ENCODE data around the gene ENPP7. TPM values are rescaled to one million over a fixed set of nuclear protein-coding genes. Genes with fewer than 3 reads are reported as not detected.

Gene ENPP7
- total and polyA plus RNA-seq, 8 donors, result 5.0 TPM; not detected in 7

DNA sequence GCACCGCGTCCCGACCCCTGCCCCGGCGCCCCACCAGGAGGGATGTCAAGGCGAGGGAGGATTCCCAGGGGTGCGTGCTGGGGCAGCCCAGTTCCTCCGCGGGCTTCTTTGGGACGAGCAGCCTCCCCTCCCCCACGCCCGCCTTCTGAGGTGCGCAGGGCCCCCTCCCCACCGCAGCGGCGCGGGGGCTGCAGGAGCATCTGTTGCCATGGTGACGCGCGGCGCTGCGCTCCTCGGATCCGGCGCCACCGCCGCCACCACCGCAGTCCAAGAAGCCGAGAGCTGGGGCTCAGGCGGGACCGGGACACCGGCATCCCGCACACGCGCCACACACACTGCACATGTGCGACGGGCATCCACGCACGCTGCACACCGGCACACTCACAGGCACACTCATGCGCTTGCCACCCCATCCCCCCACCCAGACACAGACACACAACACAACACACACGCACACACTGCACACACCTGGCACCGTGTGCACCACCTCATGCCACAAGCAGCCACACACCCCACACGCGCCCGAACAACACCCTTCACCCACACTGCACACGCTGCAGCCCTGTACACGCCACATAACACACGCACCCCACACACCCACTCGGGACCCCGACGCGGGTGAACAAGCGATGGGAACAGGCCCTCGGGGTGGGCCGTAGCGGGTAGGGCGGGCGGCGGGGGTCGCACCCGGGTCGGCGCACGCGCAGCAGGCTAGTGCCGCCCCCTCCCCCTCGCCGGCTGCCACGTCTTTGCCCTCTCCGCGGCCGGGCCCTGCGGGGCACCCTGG lies 17.0 kb downstream of the ENPP7 start:
- Histone ChIP-seq H3K4me1 (peaks cover 0 to 20% (median 16%) of the 10 kb centered on the region in 4 donors), H3K9me3 (no peaks in the 10 kb centered on the region), H3K36me3 (no peaks in the 10 kb centered on the region), H3K4me3 (no peak overlapping the region), H3K27ac (no peak overlapping the region), H3K27me3 (peaks cover 18 to 93% (median 62%) of the 10 kb centered on the region in 3 donors)
- peak in 1 of 2 donors; percentile 65 for DNase-seq
- TF ChIP-seq POLR2AphosphoS5 (IDR thresholded peaks at IDR 0.05), result no peak
- TF ChIP-seq, protein P1, sequence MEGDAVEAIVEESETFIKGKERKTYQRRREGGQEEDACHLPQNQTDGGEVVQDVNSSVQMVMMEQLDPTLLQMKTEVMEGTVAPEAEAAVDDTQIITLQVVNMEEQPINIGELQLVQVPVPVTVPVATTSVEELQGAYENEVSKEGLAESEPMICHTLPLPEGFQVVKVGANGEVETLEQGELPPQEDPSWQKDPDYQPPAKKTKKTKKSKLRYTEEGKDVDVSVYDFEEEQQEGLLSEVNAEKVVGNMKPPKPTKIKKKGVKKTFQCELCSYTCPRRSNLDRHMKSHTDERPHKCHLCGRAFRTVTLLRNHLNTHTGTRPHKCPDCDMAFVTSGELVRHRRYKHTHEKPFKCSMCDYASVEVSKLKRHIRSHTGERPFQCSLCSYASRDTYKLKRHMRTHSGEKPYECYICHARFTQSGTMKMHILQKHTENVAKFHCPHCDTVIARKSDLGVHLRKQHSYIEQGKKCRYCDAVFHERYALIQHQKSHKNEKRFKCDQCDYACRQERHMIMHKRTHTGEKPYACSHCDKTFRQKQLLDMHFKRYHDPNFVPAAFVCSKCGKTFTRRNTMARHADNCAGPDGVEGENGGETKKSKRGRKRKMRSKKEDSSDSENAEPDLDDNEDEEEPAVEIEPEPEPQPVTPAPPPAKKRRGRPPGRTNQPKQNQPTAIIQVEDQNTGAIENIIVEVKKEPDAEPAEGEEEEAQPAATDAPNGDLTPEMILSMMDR (IDR thresholded peaks at IDR 0.05), result no peak
- TF ChIP-seq POLR2A (IDR thresholded peaks at IDR 0.05), result no peak
- no peak for TF ChIP-seq EP300 (IDR thresholded peaks at IDR 0.05)
- WGBS, 5 donors, result 2 to 6% (median 3%) methylated on average over 16 to 74 of the region's 74 CpGs
- intact Hi-C loops (cut with DNase I; ENCODE audit: low total_unique reads), result no loop called here

DNA sequence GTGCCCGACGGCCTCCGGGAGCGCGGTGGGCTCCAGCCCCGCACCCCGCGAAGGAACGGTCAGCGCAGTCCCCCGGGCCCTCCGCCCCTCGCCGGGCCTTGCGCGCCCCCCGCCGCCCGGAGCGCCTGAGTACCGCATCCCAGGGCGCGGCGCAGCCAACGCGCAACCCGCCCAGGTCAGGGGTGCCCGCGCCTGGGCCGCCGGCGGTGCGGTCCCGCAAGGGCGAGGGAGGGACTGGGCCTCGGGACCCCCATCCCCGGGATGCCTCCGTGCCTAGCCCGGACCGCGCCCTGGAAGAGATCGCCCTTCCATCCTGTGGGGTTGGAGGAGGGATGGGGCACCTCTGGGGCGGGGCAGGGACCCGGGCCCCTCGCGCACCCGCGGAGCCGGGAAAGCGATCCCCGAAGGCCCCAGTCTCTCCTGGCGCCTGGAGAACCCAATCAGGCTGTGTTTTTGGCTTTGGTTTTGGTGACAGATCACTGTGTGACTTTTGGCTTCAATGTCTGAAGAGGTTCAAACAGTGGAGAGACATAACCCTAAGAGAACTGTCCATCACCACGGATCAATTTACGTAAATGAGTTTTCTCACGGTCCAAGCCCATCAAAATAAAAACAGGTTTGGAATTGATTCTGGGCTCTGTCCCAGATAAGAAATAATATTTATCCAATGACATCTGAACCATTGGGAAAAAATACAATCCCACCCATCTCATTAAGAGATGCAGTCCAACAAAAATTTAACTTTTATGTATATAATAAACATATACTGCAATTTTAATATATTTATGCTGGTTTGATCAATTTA lies 17.8 kb downstream of the ENPP7 start:
- Histone ChIP-seq H3K4me1 (peaks cover 0 to 20% (median 16%) of the 10 kb centered on the region in 4 donors), H3K9me3 (no peaks in the 10 kb centered on the region), H3K27me3 (peaks cover 18 to 93% (median 60%) of the 10 kb centered on the region in 3 donors), H3K27ac (no peak overlapping the region), H3K36me3 (no peaks in the 10 kb centered on the region), H3K4me3 (no peak overlapping the region)
- TF ChIP-seq POLR2AphosphoS5 (IDR thresholded peaks at IDR 0.05) (no peak), POLR2A (IDR thresholded peaks at IDR 0.05) (no peak), EP300 (IDR thresholded peaks at IDR 0.05) (no peak)
- TF ChIP-seq, protein P1 (IDR thresholded peaks at IDR 0.05), result no peak
- WGBS, 5 donors, result 7 to 26% (median 11%) methylated on average over 3 to 55 of the region's 55 CpGs
- intact Hi-C loops (cut with DNase I; ENCODE audit: low total_unique reads), result no loop called here
- no peak for DNase-seq

DNA sequence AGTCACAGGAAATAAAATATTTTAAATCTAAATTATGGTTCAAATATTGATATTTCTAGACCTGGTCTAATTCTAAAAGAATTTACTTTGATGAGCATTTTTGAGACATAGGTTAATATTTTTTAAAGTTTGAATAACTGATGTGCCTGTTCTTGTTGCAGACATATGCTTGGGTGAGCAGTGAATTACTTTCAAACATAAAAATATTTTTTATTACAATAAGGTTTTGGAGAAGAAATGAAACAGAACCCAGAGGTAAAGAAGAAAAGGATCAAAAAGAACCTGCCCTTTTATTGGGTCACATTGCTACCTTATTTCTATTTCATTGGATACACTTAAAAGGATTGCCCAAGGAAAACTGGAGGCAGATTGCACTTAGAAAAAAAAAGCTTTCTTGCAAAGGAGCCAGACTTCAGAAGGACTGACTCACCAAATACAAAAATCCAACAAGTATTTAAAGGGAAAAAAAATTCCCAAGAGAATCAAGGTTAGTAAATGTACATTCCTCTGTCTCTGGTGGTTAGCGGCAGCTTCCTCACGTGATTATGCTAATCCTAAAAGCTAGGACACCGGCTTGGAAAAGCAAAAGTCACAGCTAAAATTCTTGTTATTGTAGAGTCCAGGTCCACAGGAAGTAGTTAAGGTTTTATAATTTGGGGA lies 18.5 kb downstream of the ENPP7 start:
- TF ChIP-seq POLR2A (IDR thresholded peaks at IDR 0.05) (no peak), POLR2AphosphoS5 (IDR thresholded peaks at IDR 0.05) (no peak), EP300 (IDR thresholded peaks at IDR 0.05) (no peak)
- TF ChIP-seq, protein P1 (IDR thresholded peaks at IDR 0.05), result no peak
- peaks cover 18 to 96% (median 60%) of the 10 kb centered on the region in 3 donors for H3K27me3 ChIP-seq
- intact Hi-C loops (cut with DNase I; ENCODE audit: low total_unique reads), result no loop called here
- DNase-seq, result no peak
- no peaks in the 10 kb centered on the region for H3K9me3 ChIP-seq
- H3K27ac ChIP-seq, result no peak overlapping the region
- no peak overlapping the region for H3K4me3 ChIP-seq
- peaks cover 0 to 20% (median 16%) of the 10 kb centered on the region in 4 donors for H3K4me1 ChIP-seq
- no peaks in the 10 kb centered on the region for H3K36me3 ChIP-seq
- WGBS, 5 donors, result 53 to 84% (median 68%) methylated on average over 3 of the region's 3 CpGs

DNA sequence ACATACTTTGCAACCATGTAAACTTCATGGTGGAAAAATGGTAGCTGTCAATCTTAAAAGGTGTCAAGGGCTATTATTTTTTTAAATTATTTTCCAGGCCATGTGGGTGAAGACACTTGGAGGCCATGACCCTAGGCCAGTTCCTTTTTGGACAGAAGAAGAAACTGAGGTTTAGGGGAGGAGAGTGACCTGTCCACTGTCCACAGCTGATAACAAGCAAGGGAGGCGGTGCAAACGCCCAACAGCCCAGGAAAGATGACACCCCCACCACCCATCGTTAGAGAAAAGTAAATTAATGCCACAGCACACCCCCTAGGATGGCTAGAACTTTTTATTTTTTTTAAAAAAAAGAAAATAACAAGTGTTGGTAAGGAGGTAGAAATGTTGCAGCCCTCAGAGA lies 19.2 kb downstream of the ENPP7 start:
- intact Hi-C loops (cut with DNase I; ENCODE audit: low total_unique reads), result no loop called here
- no peak for TF ChIP-seq EP300 (IDR thresholded peaks at IDR 0.05)
- Histone ChIP-seq H3K4me3 (no peak overlapping the region), H3K9me3 (no peaks in the 10 kb centered on the region), H3K27ac (no peak overlapping the region), H3K27me3 (peaks cover 18 to 99% (median 60%) of the 10 kb centered on the region in 3 donors), H3K36me3 (no peaks in the 10 kb centered on the region), H3K4me1 (peaks cover 0 to 20% (median 16%) of the 10 kb centered on the region in 4 donors)
- whole genome bisulfite sequencing, 5 donors, result 49 to 60% (median 52%) methylated on average over 3 of the region's 3 CpGs
- DNase-seq, result no peak

Measured in stomach (tissue), 9 donors.